ENCODE measurements around the gene CASK. TPM values are rescaled to one million over a fixed set of nuclear protein-coding genes. Genes with fewer than 3 reads are reported as not detected.

The CASK gene
- total and polyA plus RNA-seq, 9 of the 15 experiments (the other 6 are each of a cell fraction or from before 2014, with no cell fraction given), result 1.3 to 7.4 (median 5.2) TPM

GRCh38 chrX:41473936-41474725 is 449.2 kb downstream of the CASK start:
- peaks cover 0 to 6% of the 10 kb centered on the region in 2 experiments; a peak in 2 of 5 replicates for H3K27me3 ChIP-seq (ENCODE audit: control insufficient read depth in 2 of 2, insufficient read depth in 2 of 2, low read length in 2 of 2)
- no peak overlapping the region for H3K9ac ChIP-seq (ENCODE audit: insufficient read depth in 1 of 2, low read depth in 2 of 2, low read length in 2 of 2)
- ChIA-PET POLR2A (no interaction called here), CTCF (ENCODE audit: low intra/inter-chr PET ratio) (no interaction called here)
- no TSS peak for BruUV-seq (replicated peaks)
- no peaks in the 10 kb centered on the region for H3K79me2 ChIP-seq (ENCODE audit: control insufficient read depth, insufficient read depth, low read length)
- no peak overlapping the region for H2AFZ ChIP-seq (ENCODE audit: low read depth, low read length)
- ATAC-seq, result no peak
- in situ Hi-C loops (cut with MboI) (no loop called here), intact Hi-C loops (cut with micrococcal nuclease) (no loop called here)
- DNase-seq (ENCODE audit: extremely low read depth in 1 of 4, low spot score in 3 of 4), result no peak
- no peaks in the 10 kb centered on the region for H3K36me3 ChIP-seq (ENCODE audit: control insufficient read depth, insufficient read depth, low read length)
- H3K4me1 ChIP-seq (replicated peaks in 1 of 2; ENCODE audit: control insufficient read depth in 2 of 2, insufficient read depth in 2 of 2, low read length in 2 of 2), result no peaks in the 10 kb centered on the region; a peak in 1 of 5 replicates
- H3K4me3 ChIP-seq, result no peak overlapping the region
- H3K27ac ChIP-seq (ENCODE audit: extremely low read depth, low read depth, low read length), result no peak overlapping the region
- WGBS (ENCODE audit: insufficient coverage, low coverage, missing lambda C conversion rate), result 55% methylated on average over 7 of the region's 91 CpGs
- no peaks in the 10 kb centered on the region for H4K20me1 ChIP-seq (replicated peaks; ENCODE audit: control insufficient read depth, insufficient read depth, low read length)
- H3K9me1 ChIP-seq (ENCODE audit: control insufficient read depth, insufficient read depth, low read length), result no peaks in the 10 kb centered on the region
- FAIRE-seq, result no peak
- no peak for TF ChIP-seq ZBTB34 (CRISPR knock-in tag; IDR thresholded peaks at IDR 0.05)
- TF ChIP-seq CGGBP1 (CRISPR knock-in tag; IDR thresholded peaks at IDR 0.05), result no peak
- no peak for TF ChIP-seq KAT2B (IDR thresholded peaks at IDR 0.05; ENCODE audit: low read depth, low read length)
- no peak for TF ChIP-seq TFAP4 (CRISPR knock-in tag; IDR thresholded peaks at IDR 0.05; ENCODE audit: borderline replicate concordance)
- no peak for TF ChIP-seq BCOR (IDR thresholded peaks at IDR 0.05)
- TF ChIP-seq EP400 (IDR thresholded peaks at IDR 0.05), result no peak
- H3K4me2 ChIP-seq (ENCODE audit: insufficient read depth, low read length), result no peak overlapping the region
- no peaks in the 10 kb centered on the region for H3K9me3 ChIP-seq (replicated peaks; ENCODE audit: control insufficient read depth, insufficient read depth, low read depth, low read length)
